ENCODE results near the gene ZSWIM5. TPM values are rescaled to one million over a fixed set of nuclear protein-coding genes. Genes with fewer than 3 reads are reported as not detected.
A peak's percentile ranks its signal among the peaks of the same experiment; 100 is the strongest.
"Not testable (repeated sequence)": the region's sequence is repeated elsewhere in the genome, so short reads cannot be mapped to it uniquely, and the experiment has no call there.

ZSWIM5 gene
- total RNA-seq, 1 donor from 2014 or later: 2.7 TPM

- Histone ChIP-seq H3K4me1 (no peaks in the 10 kb centered on the region), H3K36me3 (no peaks in the 10 kb centered on the region), H3K27ac (no peak overlapping the region), H3K27me3 (no peaks in the 10 kb centered on the region), H3K4me3 (no peak overlapping the region), H3K9me3 (no peaks in the 10 kb centered on the region)
- no peak for DNase-seq (ENCODE audit: extremely low spot score in 2 of 2)
- TF ChIP-seq CTCF (IDR thresholded peaks at IDR 0.05) (no peak), POLR2A (IDR thresholded peaks at IDR 0.05) (no peak), POLR2AphosphoS5 (IDR thresholded peaks at IDR 0.05; ENCODE audit: insufficient read depth in 1 of 2, low read depth in 1 of 2) (no peak)
- intact Hi-C loops (cut with DNase I): no loop called here
Measured at GRCh38 chr1:45136984-45137383, 69.4 kb downstream of the ZSWIM5 start.

- H3K27ac ChIP-seq: no peak overlapping the region
- no peak for DNase-seq (ENCODE audit: extremely low spot score in 2 of 2)
- TF ChIP-seq POLR2A (IDR thresholded peaks at IDR 0.05): no peak
- TF ChIP-seq POLR2AphosphoS5 (IDR thresholded peaks at IDR 0.05; ENCODE audit: insufficient read depth in 1 of 2, low read depth in 1 of 2): no peak
- no peak for TF ChIP-seq CTCF (IDR thresholded peaks at IDR 0.05)
- H3K27me3 ChIP-seq: no peaks in the 10 kb centered on the region
- H3K4me1 ChIP-seq: no peaks in the 10 kb centered on the region
- H3K36me3 ChIP-seq: no peaks in the 10 kb centered on the region
- intact Hi-C loops (cut with DNase I): no loop called here
- H3K4me3 ChIP-seq: no peak overlapping the region
- no peaks in the 10 kb centered on the region for H3K9me3 ChIP-seq
Measured at GRCh38 chr1:45135316-45135715, 71.1 kb downstream of the ZSWIM5 start.

GRCh38 chr1:45134461-45134873 lies 71.9 kb downstream of the ZSWIM5 start:
- TF ChIP-seq POLR2AphosphoS5 (IDR thresholded peaks at IDR 0.05; ENCODE audit: insufficient read depth in 1 of 2, low read depth in 1 of 2) (peak in 1 of 2 donors; percentile 41), POLR2A (IDR thresholded peaks at IDR 0.05) (no peak)
- no peaks in the 10 kb centered on the region for H3K27me3 ChIP-seq
- no peak overlapping the region for H3K4me3 ChIP-seq
- intact Hi-C loops (cut with DNase I): no loop called here
- DNase-seq (ENCODE audit: extremely low spot score in 2 of 2): no peak
- no peaks in the 10 kb centered on the region for H3K4me1 ChIP-seq
- no peaks in the 10 kb centered on the region for H3K9me3 ChIP-seq
- H3K36me3 ChIP-seq: no peaks in the 10 kb centered on the region
- no peak overlapping the region for H3K27ac ChIP-seq

- H3K9me3 ChIP-seq; H3K4me3 ChIP-seq; H3K36me3 ChIP-seq; H3K27me3 ChIP-seq; H3K27ac ChIP-seq; DNase-seq (ENCODE audit: extremely low spot score in 2 of 2); H3K4me1 ChIP-seq; intact Hi-C loops (cut with DNase I): not testable (repeated sequence)
Measured at GRCh38 chr1:45132719-45133118, 73.7 kb downstream of the ZSWIM5 start.

GRCh38 chr1:45123358-45123757 lies 83.0 kb downstream of the ZSWIM5 start:
- Histone ChIP-seq H3K4me1 (no peaks in the 10 kb centered on the region), H3K4me3 (no peak overlapping the region), H3K27ac (no peak overlapping the region), H3K36me3 (no peaks in the 10 kb centered on the region), H3K9me3 (no peaks in the 10 kb centered on the region), H3K27me3 (no peaks in the 10 kb centered on the region)
- TF ChIP-seq POLR2AphosphoS5 (IDR thresholded peaks at IDR 0.05; ENCODE audit: insufficient read depth in 1 of 2, low read depth in 1 of 2): no peak
- TF ChIP-seq POLR2A (IDR thresholded peaks at IDR 0.05): no peak
- TF ChIP-seq CTCF (IDR thresholded peaks at IDR 0.05): no peak
- intact Hi-C loops (cut with DNase I): no loop called here
- no peak for DNase-seq (ENCODE audit: extremely low spot score in 2 of 2)

- H3K4me1 ChIP-seq: no peaks in the 10 kb centered on the region
- H3K4me3 ChIP-seq: no peak overlapping the region
- H3K9me3 ChIP-seq: no peaks in the 10 kb centered on the region
- H3K27ac ChIP-seq: no peak overlapping the region
- H3K36me3 ChIP-seq: no peaks in the 10 kb centered on the region
- intact Hi-C loops (cut with DNase I): no loop called here
- no peaks in the 10 kb centered on the region for H3K27me3 ChIP-seq
- TF ChIP-seq POLR2A (IDR thresholded peaks at IDR 0.05) (no peak), CTCF (IDR thresholded peaks at IDR 0.05) (no peak), POLR2AphosphoS5 (IDR thresholded peaks at IDR 0.05; ENCODE audit: insufficient read depth in 1 of 2, low read depth in 1 of 2) (no peak)
- DNase-seq (ENCODE audit: extremely low spot score in 2 of 2): no peak
Measured at GRCh38 chr1:45122724-45123123, 83.7 kb downstream of the ZSWIM5 start.
